HepG2 (cell line): ENCODE data around the gene ZNF586. TPM values are rescaled to one million over a fixed set of nuclear protein-coding genes. Genes with fewer than 3 reads are reported as not detected.
A peak's percentile ranks its signal among the peaks of the same experiment; 100 is the strongest.

Experiments
- ARHGAP35 ChIP-seq: sonication (generic); formaldehyde crosslinking; IDR thresholded peaks from 2 replicates; pipeline ENCODE4 v1.9.0; 2022; ENCODE audit warnings: mild to moderate bottlenecking, inconsistent platforms, moderate library complexity, missing genetic modification reagents, borderline replicate concordance
- BRD4 ChIP-seq: sonication (generic); formaldehyde crosslinking; IDR thresholded peaks from 2 replicates; pipeline ENCODE4 v1.4.0; 2020; ENCODE audit warnings: missing genetic modification reagents
- IKZF4 ChIP-seq: sonication (generic); formaldehyde crosslinking; IDR thresholded peaks from 2 replicates; pipeline ENCODE4 v1.5.1; 2020; ENCODE audit warnings: borderline replicate concordance, mild to moderate bottlenecking, low read depth, missing genetic modification reagents; ENCODE audit errors: not compliant biosample characterization
- JUN ChIP-seq: sonication (generic); formaldehyde crosslinking; IDR thresholded peaks from 2 replicates; pipeline ENCODE4 v1.4.0; 2020; ENCODE audit warnings: mild to moderate bottlenecking, missing genetic modification reagents
- PHF8 ChIP-seq: sonication (generic); formaldehyde crosslinking; IDR thresholded peaks from 2 replicates; pipeline ENCODE4 v1.5.0; 2020; ENCODE audit warnings: missing genetic modification reagents
- RARA ChIP-seq: IDR thresholded peaks from 2 replicates; pipeline ENCODE4 v1.6.1; 2016; ENCODE audit warnings: missing genetic modification reagents, missing compliant biosample characterization
- RFX5 ChIP-seq: IDR thresholded peaks from 2 replicates; pipeline ENCODE4 v1.6.1; 2011; ENCODE audit warnings: low read depth, low read length, improper control_type of control experiment
- SP4 ChIP-seq: sonication (generic); formaldehyde crosslinking; IDR thresholded peaks from 2 replicates; pipeline ENCODE4 v1.8.1; 2023; ENCODE audit warnings: mild to moderate bottlenecking, missing genetic modification reagents
- ZNF224 ChIP-seq: sonication (generic); formaldehyde crosslinking; IDR thresholded peaks from 2 replicates; pipeline ENCODE4 v1.5.0; 2020; ENCODE audit warnings: mild to moderate bottlenecking, missing genetic modification reagents
- ZNF432 ChIP-seq: sonication (generic); formaldehyde crosslinking; IDR thresholded peaks from 2 replicates; pipeline ENCODE4 v1.5.0; 2020; ENCODE audit warnings: missing genetic modification reagents, mild to moderate bottlenecking, borderline replicate concordance
- ZNF589 ChIP-seq: sonication (generic); formaldehyde crosslinking; conservative IDR thresholded peaks from 2 replicates; pipeline ENCODE4 v1.8.0; 2022; ENCODE audit warnings: mild to moderate bottlenecking, moderate library complexity, missing genetic modification reagents
- polyA plus RNA-seq, 8 experiments: library from polyadenylated mRNA; depleted of rRNA in 3 of 8; stranded (reverse) in 7 of 8; unstranded in 1 of 8; fragments of >200 nt; fragmentation: Illumina TruSeq in 4 of 8; extraction: Trizol in 4 of 8; gene quantifications; 2 replicates each; pipeline versions ENCODE4 v1.2.1 to v1.2.3, GENCODE V29; 2011 to 2016; ENCODE audit warnings: low read depth in 4 of 8, missing spikeins in 1 of 8, mixed read lengths in 1 of 8; ENCODE audit not compliant: insufficient read depth in 1 of 8
- total RNA-seq, 5 experiments: library from RNA; depleted of rRNA; stranded (reverse); fragments of >200 nt; fragmentation: Illumina TruSeq; extraction: Trizol; gene quantifications; 2 replicates each; pipeline ENCODE4 v1.2.3, GENCODE V29; 2016; ENCODE audit warnings: low read depth in 1 of 5
- TF ChIP-seq, protein P1 (sequence below): sonication (generic); formaldehyde crosslinking; conservative IDR thresholded peaks from 2 replicates; pipeline ENCODE4 v1.8.1; 2023; ENCODE audit warnings: missing genetic modification reagents
- TF ChIP-seq, protein P2 (sequence below): sonication (generic); formaldehyde crosslinking; IDR thresholded peaks from 2 replicates; pipeline ENCODE4 v1.5.0; 2020; ENCODE audit warnings: mild to moderate bottlenecking, missing genetic modification reagents
- TF ChIP-seq, protein P3 (sequence below): sonication (generic); formaldehyde crosslinking; IDR thresholded peaks from 2 replicates; pipeline ENCODE4 v1.4.0; 2020; ENCODE audit warnings: mild to moderate bottlenecking, missing genetic modification reagents
- TF ChIP-seq, protein P4 (sequence below): sonication (generic); formaldehyde crosslinking; IDR thresholded peaks from 2 replicates; pipeline ENCODE4 v1.4.0; 2020; ENCODE audit warnings: missing genetic modification reagents
- TF ChIP-seq, protein P5 (sequence below): IDR thresholded peaks from 2 replicates; pipeline ENCODE4 v1.6.1; 2016
- TF ChIP-seq, protein P6 (sequence below): sonication (generic); formaldehyde crosslinking; IDR thresholded peaks from 2 replicates; pipeline ENCODE4 v1.8.0; 2022; ENCODE audit warnings: mild to moderate bottlenecking, missing genetic modification reagents, moderate library complexity

The ZNF586 gene
- total and polyA plus RNA-seq, 2 of the 13 experiments (the other 11 are each of a cell fraction or from before 2014, with no cell fraction given): 0.50 to 3.4 TPM

DNA sequence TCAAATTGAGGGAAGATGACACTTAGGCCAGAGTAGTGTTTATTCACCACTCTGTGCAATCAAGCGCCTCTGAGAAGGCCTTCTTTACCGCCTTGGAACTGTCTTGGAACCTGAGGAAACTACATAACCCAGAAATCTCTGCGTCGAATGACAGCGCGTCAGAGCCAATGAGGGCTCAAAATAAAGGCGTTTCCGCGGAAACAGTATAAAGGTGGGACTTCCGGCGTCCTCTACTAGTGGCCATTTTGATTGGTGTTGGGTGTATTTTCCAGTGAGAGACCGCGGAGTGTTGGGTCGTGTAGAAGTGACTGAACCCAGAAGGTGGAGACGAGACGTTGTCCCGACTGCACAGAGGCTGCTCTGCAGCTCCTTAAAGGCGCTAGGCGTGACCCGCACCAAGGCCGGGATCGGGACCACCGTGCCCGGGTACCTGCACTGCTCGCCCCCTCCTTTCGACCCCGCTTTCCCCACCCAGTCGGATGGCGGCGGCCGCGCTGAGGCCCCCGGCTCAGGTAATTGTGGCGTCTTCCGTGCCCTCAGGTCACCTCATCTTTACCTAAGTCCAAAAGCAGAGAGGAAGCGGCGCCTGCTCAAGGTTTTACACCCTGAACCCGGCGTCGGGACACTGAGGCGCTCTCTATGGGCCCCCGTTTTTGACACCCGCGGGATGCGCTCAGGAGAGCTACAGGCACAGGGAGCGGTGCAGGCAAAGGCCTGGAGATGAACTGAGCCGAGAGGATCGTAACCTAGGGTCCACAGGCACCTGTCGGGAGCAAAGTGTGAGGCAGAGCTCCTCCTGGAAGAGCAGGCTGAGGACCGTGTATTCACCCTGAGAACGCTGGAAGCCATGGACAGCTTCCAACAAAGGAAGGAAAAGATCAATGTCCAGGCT is 22.6 kb upstream of the ZNF586 start, which contains the start of gene ZNF776 (continued):
- TF ChIP-seq ZNF432 (CRISPR knock-in tag): no peak
- TF ChIP-seq, protein P1, sequence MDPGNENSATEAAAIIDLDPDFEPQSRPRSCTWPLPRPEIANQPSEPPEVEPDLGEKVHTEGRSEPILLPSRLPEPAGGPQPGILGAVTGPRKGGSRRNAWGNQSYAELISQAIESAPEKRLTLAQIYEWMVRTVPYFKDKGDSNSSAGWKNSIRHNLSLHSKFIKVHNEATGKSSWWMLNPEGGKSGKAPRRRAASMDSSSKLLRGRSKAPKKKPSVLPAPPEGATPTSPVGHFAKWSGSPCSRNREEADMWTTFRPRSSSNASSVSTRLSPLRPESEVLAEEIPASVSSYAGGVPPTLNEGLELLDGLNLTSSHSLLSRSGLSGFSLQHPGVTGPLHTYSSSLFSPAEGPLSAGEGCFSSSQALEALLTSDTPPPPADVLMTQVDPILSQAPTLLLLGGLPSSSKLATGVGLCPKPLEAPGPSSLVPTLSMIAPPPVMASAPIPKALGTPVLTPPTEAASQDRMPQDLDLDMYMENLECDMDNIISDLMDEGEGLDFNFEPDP (CRISPR knock-in tag): no peak
- peak; percentile 90 for TF ChIP-seq PHF8
- TF ChIP-seq, protein P2, sequence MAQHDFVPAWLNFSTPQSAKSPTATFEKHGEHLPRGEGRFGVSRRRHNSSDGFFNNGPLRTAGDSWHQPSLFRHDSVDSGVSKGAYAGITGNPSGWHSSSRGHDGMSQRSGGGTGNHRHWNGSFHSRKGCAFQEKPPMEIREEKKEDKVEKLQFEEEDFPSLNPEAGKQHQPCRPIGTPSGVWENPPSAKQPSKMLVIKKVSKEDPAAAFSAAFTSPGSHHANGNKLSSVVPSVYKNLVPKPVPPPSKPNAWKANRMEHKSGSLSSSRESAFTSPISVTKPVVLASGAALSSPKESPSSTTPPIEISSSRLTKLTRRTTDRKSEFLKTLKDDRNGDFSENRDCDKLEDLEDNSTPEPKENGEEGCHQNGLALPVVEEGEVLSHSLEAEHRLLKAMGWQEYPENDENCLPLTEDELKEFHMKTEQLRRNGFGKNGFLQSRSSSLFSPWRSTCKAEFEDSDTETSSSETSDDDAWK (CRISPR knock-in tag): no peak
- TF ChIP-seq RARA (CRISPR knock-in tag): 0 out of 2 replicates have a peak, but pooled peaks have one; percentile 6
- TF ChIP-seq, protein P3, sequence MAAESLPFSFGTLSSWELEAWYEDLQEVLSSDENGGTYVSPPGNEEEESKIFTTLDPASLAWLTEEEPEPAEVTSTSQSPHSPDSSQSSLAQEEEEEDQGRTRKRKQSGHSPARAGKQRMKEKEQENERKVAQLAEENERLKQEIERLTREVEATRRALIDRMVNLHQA (CRISPR knock-in tag): no peak
- no peak for TF ChIP-seq ZNF589
- no peak for TF ChIP-seq RFX5
- TF ChIP-seq SP4 (CRISPR knock-in tag): no peak
- 0 out of 2 replicates have a peak, but pooled peaks have one; percentile 70 for TF ChIP-seq BRD4
- TF ChIP-seq, protein P4, sequence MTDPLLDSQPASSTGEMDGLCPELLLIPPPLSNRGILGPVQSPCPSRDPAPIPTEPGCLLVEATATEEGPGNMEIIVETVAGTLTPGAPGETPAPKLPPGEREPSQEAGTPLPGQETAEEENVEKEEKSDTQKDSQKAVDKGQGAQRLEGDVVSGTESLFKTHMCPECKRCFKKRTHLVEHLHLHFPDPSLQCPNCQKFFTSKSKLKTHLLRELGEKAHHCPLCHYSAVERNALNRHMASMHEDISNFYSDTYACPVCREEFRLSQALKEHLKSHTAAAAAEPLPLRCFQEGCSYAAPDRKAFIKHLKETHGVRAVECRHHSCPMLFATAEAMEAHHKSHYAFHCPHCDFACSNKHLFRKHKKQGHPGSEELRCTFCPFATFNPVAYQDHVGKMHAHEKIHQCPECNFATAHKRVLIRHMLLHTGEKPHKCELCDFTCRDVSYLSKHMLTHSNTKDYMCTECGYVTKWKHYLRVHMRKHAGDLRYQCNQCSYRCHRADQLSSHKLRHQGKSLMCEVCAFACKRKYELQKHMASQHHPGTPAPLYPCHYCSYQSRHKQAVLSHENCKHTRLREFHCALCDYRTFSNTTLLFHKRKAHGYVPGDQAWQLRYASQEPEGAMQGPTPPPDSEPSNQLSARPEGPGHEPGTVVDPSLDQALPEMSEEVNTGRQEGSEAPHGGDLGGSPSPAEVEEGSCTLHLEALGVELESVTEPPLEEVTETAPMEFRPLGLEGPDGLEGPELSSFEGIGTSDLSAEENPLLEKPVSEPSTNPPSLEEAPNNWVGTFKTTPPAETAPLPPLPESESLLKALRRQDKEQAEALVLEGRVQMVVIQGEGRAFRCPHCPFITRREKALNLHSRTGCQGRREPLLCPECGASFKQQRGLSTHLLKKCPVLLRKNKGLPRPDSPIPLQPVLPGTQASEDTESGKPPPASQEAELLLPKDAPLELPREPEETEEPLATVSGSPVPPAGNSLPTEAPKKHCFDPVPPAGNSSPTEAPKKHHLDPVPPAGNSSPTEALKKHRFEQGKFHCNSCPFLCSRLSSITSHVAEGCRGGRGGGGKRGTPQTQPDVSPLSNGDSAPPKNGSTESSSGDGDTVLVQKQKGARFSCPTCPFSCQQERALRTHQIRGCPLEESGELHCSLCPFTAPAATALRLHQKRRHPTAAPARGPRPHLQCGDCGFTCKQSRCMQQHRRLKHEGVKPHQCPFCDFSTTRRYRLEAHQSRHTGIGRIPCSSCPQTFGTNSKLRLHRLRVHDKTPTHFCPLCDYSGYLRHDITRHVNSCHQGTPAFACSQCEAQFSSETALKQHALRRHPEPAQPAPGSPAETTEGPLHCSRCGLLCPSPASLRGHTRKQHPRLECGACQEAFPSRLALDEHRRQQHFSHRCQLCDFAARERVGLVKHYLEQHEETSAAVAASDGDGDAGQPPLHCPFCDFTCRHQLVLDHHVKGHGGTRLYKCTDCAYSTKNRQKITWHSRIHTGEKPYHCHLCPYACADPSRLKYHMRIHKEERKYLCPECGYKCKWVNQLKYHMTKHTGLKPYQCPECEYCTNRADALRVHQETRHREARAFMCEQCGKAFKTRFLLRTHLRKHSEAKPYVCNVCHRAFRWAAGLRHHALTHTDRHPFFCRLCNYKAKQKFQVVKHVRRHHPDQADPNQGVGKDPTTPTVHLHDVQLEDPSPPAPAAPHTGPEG (CRISPR knock-in tag): peak; percentile 57; the same call in 1 of the 2 replicates
- TF ChIP-seq, protein P5, sequence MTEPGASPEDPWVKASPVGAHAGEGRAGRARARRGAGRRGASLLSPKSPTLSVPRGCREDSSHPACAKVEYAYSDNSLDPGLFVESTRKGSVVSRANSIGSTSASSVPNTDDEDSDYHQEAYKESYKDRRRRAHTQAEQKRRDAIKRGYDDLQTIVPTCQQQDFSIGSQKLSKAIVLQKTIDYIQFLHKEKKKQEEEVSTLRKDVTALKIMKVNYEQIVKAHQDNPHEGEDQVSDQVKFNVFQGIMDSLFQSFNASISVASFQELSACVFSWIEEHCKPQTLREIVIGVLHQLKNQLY (CRISPR knock-in tag): no peak
- TF ChIP-seq, protein P6, sequence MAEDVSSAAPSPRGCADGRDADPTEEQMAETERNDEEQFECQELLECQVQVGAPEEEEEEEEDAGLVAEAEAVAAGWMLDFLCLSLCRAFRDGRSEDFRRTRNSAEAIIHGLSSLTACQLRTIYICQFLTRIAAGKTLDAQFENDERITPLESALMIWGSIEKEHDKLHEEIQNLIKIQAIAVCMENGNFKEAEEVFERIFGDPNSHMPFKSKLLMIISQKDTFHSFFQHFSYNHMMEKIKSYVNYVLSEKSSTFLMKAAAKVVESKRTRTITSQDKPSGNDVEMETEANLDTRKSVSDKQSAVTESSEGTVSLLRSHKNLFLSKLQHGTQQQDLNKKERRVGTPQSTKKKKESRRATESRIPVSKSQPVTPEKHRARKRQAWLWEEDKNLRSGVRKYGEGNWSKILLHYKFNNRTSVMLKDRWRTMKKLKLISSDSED: no peak
- no peak for TF ChIP-seq JUN (CRISPR knock-in tag)
- TF ChIP-seq ARHGAP35: peak; percentile 18; the same call in 1 of the 2 replicates
- TF ChIP-seq IKZF4: no peak
- no peak for TF ChIP-seq ZNF224
